HG03558 (cell line): ENCODE measurements around the gene TTLL12.

Experiments
- ATAC-seq: cut with Tn5 transposase; IDR thresholded peaks from one replicate; pipeline ENCODE4 v1.9.1; 2021; ENCODE audit warnings: moderate number of reproducible peaks; ENCODE audit not compliant: unreplicated experiment; ENCODE audit errors: extremely low read depth

The TTLL12 gene

GRCh38 chr22:43201486-43202219 is 14.7 kb upstream of the TTLL12 start:
- ATAC-seq: no peak

- no peak for ATAC-seq
These were observed 13.6 kb upstream of the TTLL12 start for GRCh38 chr22:43200555-43200954.

GRCh38 chr22:43200031-43200430 is 13.1 kb upstream of the TTLL12 start:
- ATAC-seq: no peak

- no peak for ATAC-seq
These were observed 12.6 kb upstream of the TTLL12 start for GRCh38 chr22:43199541-43199940.

GRCh38 chr22:43198936-43199335 is 12.0 kb upstream of the TTLL12 start:
- ATAC-seq: no peak

GRCh38 chr22:43198126-43198525 is 11.2 kb upstream of the TTLL12 start:
- ATAC-seq: no peak

GRCh38 chr22:43197271-43197941 is 10.5 kb upstream of the TTLL12 start:
- no peak for ATAC-seq

GRCh38 chr22:43191831-43192230 is 4.9 kb upstream of the TTLL12 start:
- ATAC-seq: no peak

GRCh38 chr22:43188829-43189545 is 2.1 kb upstream of the TTLL12 start:
- no peak for ATAC-seq

GRCh38 chr22:43187171-43188099 is 501 bp upstream of the TTLL12 start:
- peak; percentile 66 for ATAC-seq

- no peak for ATAC-seq
These were observed 1.1 kb downstream of the TTLL12 start for GRCh38 chr22:43185860-43186261.

GRCh38 chr22:43183496-43184277 is 3.2 kb downstream of the TTLL12 start:
- no peak for ATAC-seq

- ATAC-seq: no peak
These were observed 4.2 kb downstream of the TTLL12 start for GRCh38 chr22:43182726-43183125.

- ATAC-seq: no peak
These were observed 4.8 kb downstream of the TTLL12 start for GRCh38 chr22:43182118-43182517.

- ATAC-seq: no peak
These were observed 5.4 kb downstream of the TTLL12 start for GRCh38 chr22:43181321-43182076.

- ATAC-seq: no peak
These were observed 6.3 kb downstream of the TTLL12 start for GRCh38 chr22:43180670-43181069.

GRCh38 chr22:43179911-43180195 is 7.1 kb downstream of the TTLL12 start:
- ATAC-seq: no peak

GRCh38 chr22:43179146-43179910 is 7.6 kb downstream of the TTLL12 start:
- ATAC-seq: no peak
